HCT116 (cell line): ENCODE data around the gene EEFSEC. TPM values are rescaled to one million over a fixed set of nuclear protein-coding genes. Genes with fewer than 3 reads are reported as not detected.

Experiments
- ATAC-seq: fragments of 200-7000 bp; cut with Tn5 transposase; 2 replicates; pipeline ENCODE4 v1.9.1; 2020; ENCODE audit warnings: mild to moderate bottlenecking, moderate library complexity
- BruUV-seq: library from RNA; stranded (reverse); fragments of 400-500 nt; replicated peaks from 2 replicates; lab custom pipeline; 2021; lab: Mats Ljungman, UMichigan
- CTCF ChIA-PET: fragments of 300-600 bp; sonication (Branson Sonifier 250); formaldehyde crosslinking; loops from one replicate; lab custom pipeline; 2021; ENCODE audit warnings: antibody characterized with exemption; lab: Charles Lee
- POLR2A ChIA-PET: fragments of 300-600, 350-600 bp; sonication (Branson Sonifier 250); formaldehyde crosslinking; loops from one replicate; lab custom pipeline; 2021; ENCODE audit warnings: antibody characterized with exemption; lab: Charles Lee
- RAD21 ChIA-PET, 2 experiments: fragments of 300-600 bp; sonication (Branson Sonifier 250); formaldehyde crosslinking; loops; one replicate each; lab custom pipeline; 2023; ENCODE audit warnings: low total read pairs in 2 of 2; ENCODE audit not compliant: uncharacterized antibody in 2 of 2, unreplicated experiment in 2 of 2, low non-redundant PET in 1 of 2; lab: Charles Lee
- DNase-seq: peaks from one replicate; pipeline ENCODE4 v3.0.0-alpha.2; 2010; ENCODE audit warnings: low read depth, low spot score
- H2AFZ ChIP-seq: fragments of 200-600 bp; shearing (Covaris generic), sonication (generic); 2 replicates; pipeline ENCODE4 v1.6.1; 2017; ENCODE audit warnings: low read depth, mixed run types, mixed read lengths, antibody characterized with exemption, low read length; ENCODE audit not compliant: poor library complexity, severe bottlenecking
- H3K27ac ChIP-seq: 2 replicates; pipeline ENCODE4 v1.5.1; 2012; ENCODE audit warnings: low read depth, low read length
- H3K27me3 ChIP-seq: fragments of 200-600 bp; sonication (generic); 2 replicates; pipeline ENCODE4 v1.6.1; 2016; ENCODE audit warnings: mixed run types, low read length, mixed read lengths; ENCODE audit not compliant: insufficient read depth
- H3K36me3 ChIP-seq, 2 experiments: fragments of 200-500 bp in 1 of 2; fragments of 200-600 bp in 1 of 2; sonication (Bioruptor generic) in 1 of 2; sonication (generic) in 1 of 2; 2 replicates each; pipeline versions ENCODE4 v1.5.1 to v1.6.1; 2014 to 2016; ENCODE audit warnings: low read length in 2 of 2, inconsistent platforms in 1 of 2, mixed read lengths in 1 of 2, mixed run types in 1 of 2; ENCODE audit not compliant: insufficient read depth in 2 of 2, control insufficient read depth in 1 of 2
- H3K4me1 ChIP-seq, 2 experiments: fragments of 200-600 bp in 1 of 2; sonication (generic) in 1 of 2; 2 replicates each; pipeline versions ENCODE4 v1.5.1 to v1.6.1; 2012 to 2017; ENCODE audit warnings: low read length in 2 of 2, inconsistent platforms in 1 of 2, mild to moderate bottlenecking in 1 of 2, mixed read lengths in 1 of 2, mixed run types in 1 of 2, moderate library complexity in 1 of 2; ENCODE audit not compliant: insufficient read depth in 2 of 2, control insufficient read depth in 1 of 2
- H3K4me2 ChIP-seq: fragments of 200-600 bp; sonication (generic); 2 replicates; pipeline ENCODE4 v1.6.1; 2017; ENCODE audit warnings: mixed run types, low read length, mixed read lengths
- H3K4me3 ChIP-seq, 2 experiments: fragments of 200-600 bp in 1 of 2; sonication (generic) in 1 of 2; replicated peaks in 1 of 2; 2 replicates each; pipeline ENCODE4 v1.5.1; 2011 to 2016; ENCODE audit warnings: low read length in 2 of 2, control low read depth in 1 of 2, low read depth in 1 of 2, mild to moderate bottlenecking in 1 of 2, mixed read lengths in 1 of 2, mixed run types in 1 of 2
- H3K79me2 ChIP-seq: fragments of 200-600 bp; sonication (generic); 2 replicates; pipeline ENCODE4 v1.6.1; 2017; ENCODE audit warnings: mild to moderate bottlenecking, mixed run types, low read length, moderate library complexity, mixed read lengths; ENCODE audit not compliant: insufficient read depth
- H3K9ac ChIP-seq: fragments of 200-600 bp; sonication (generic); 2 replicates; pipeline ENCODE4 v1.6.1; 2016; ENCODE audit warnings: low read length, mixed read lengths
- H3K9me2 ChIP-seq: fragments of 200-600 bp; sonication (generic), shearing (Covaris generic); 2 replicates; pipeline ENCODE4 v1.6.1; 2017; ENCODE audit warnings: mixed run types, mild to moderate bottlenecking, moderate library complexity; ENCODE audit not compliant: insufficient read depth
- H3K9me3 ChIP-seq, 2 experiments: fragments of 200-500 bp in 1 of 2; fragments of 200-600 bp in 1 of 2; sonication (Bioruptor generic) in 1 of 2; sonication (generic) in 1 of 2; 2 replicates each; pipeline ENCODE4 v1.6.1; 2014 to 2017; ENCODE audit warnings: low read length in 2 of 2, mixed read lengths in 2 of 2, inconsistent platforms in 1 of 2, low read depth in 1 of 2, mild to moderate bottlenecking in 1 of 2, mixed run types in 1 of 2, moderate library complexity in 1 of 2; ENCODE audit not compliant: control insufficient read depth in 1 of 2, insufficient read depth in 1 of 2
- H4K20me1 ChIP-seq: fragments of 200-600 bp; sonication (generic), shearing (Covaris generic); 2 replicates; pipeline ENCODE4 v1.6.1; 2017; ENCODE audit warnings: mixed run types, mild to moderate bottlenecking, moderate library complexity; ENCODE audit not compliant: insufficient read depth
- CBX3 ChIP-seq: IDR thresholded peaks from 2 replicates; pipeline ENCODE4 v1.6.1; 2012; ENCODE audit warnings: low read depth
- CTCF ChIP-seq, 3 experiments: fragments of 200-600 bp in 1 of 3; sonication (generic) in 1 of 3; IDR thresholded peaks in 2 of 3; conservative IDR thresholded peaks in 1 of 3; 2 replicates each; pipeline ENCODE4 v1.5.1; 2012 to 2017; ENCODE audit warnings: low read depth in 2 of 3, low read length in 2 of 3, antibody characterized with exemption in 1 of 3, borderline replicate concordance in 1 of 3, control low read depth in 1 of 3, mild to moderate bottlenecking in 1 of 3, mixed read lengths in 1 of 3, mixed run types in 1 of 3, moderate library complexity in 1 of 3; ENCODE audit not compliant: insufficient read depth in 1 of 3
- EGR1 ChIP-seq: IDR thresholded peaks from 2 replicates; pipeline ENCODE4 v1.6.1; 2012; ENCODE audit warnings: low read depth
- EZH2phosphoT487 ChIP-seq: fragments of 200-600 bp; IDR thresholded peaks from 2 replicates; pipeline ENCODE4 v1.6.1; 2018; ENCODE audit warnings: antibody characterized with exemption, borderline replicate concordance
- JUND ChIP-seq: IDR thresholded peaks from 2 replicates; pipeline ENCODE4 v1.6.1; 2012
- POLR2AphosphoS5 ChIP-seq: IDR thresholded peaks from 2 replicates; pipeline ENCODE4 v1.6.1; 2011; ENCODE audit warnings: mild to moderate bottlenecking, low read depth, low read length, moderate library complexity
- RAD21 ChIP-seq: IDR thresholded peaks from 2 replicates; pipeline ENCODE4 v1.6.1; 2012; ENCODE audit warnings: low read depth, mild to moderate bottlenecking
- SIN3A ChIP-seq: IDR thresholded peaks from 2 replicates; pipeline ENCODE4 v1.6.1; 2012; ENCODE audit warnings: low read depth
- YY1 ChIP-seq: IDR thresholded peaks from 2 replicates; pipeline ENCODE4 v1.6.1; 2011; ENCODE audit warnings: low read length, low read depth, moderate library complexity, mild to moderate bottlenecking; ENCODE audit not compliant: insufficient replicate concordance; ENCODE audit errors: extremely low read depth
- intact Hi-C: fragments of 100-400 bp; cut with micrococcal nuclease; formaldehyde crosslinking; loops from 2 replicates; pipeline ENCODE4 v1.10.0; 2022
- total RNA-seq: library from RNA; stranded (reverse); gene quantifications from one replicate; pipeline ENCODE4 v1.2.1, GENCODE V29; 2021; ENCODE audit not compliant: unreplicated experiment
- TF ChIP-seq, protein P1 (sequence below): IDR thresholded peaks from 2 replicates; pipeline ENCODE4 v1.6.1; 2012
- TF ChIP-seq, protein P2 (sequence below): IDR thresholded peaks from 2 replicates; pipeline ENCODE4 v1.6.1; 2012

Gene EEFSEC
- total RNA-seq, 1 experiment from 2014 or later: 16.1 TPM

DNA sequence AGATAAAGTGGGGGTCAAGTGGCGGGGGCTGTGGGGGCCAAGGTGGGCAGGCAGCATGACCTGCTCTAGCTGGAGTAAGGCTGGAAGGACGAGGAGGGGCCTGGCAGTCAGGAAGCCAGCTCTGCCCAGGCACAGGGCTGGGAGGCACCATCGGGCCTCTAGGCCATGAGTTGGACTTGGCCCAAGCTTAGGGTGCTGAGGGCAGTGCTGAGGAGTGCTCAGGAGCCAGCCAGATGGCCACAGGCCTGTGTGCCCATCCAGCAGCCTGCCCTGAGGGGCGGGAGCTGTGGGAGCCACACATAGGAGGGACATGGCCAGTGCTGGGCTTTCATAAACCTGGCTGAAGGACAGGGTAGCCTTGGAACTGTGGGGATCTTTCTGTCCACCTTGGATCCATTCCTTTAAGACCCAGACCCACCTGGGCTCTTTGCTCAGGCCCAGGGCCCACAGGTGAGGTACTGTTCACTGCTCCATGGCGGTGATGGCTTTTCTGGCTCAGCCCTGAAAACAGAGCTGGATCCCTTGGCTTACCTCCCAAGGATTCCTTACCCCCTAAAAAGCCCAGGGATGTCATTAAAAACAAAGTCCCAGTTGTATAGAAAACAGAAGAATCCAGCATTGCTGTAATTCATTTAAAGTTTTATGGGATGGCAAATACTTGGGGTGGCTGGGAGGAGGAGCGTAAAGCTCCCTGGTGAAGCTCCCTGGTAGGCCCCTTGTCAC is 176.4 kb downstream of the EEFSEC start:
- ChIA-PET RAD21 (no interaction called here), CTCF (no interaction called here), POLR2A (no interaction called here)
- Histone ChIP-seq H3K4me1 (no peaks in the 10 kb centered on the region), H3K79me2 (no peaks in the 10 kb centered on the region), H3K27me3 (no peaks in the 10 kb centered on the region), H2AFZ (no peak overlapping the region), H3K4me3 (no peak overlapping the region), H3K9ac (no peak overlapping the region), H4K20me1 (no peaks in the 10 kb centered on the region), H3K4me2 (no peak overlapping the region), H3K9me2 (no peaks in the 10 kb centered on the region), H3K9me3 (no peaks in the 10 kb centered on the region), H3K27ac (no peak overlapping the region), H3K36me3 (no peaks in the 10 kb centered on the region)
- BruUV-seq: no TSS peak
- intact Hi-C loops: no loop called here
- no peak for DNase-seq
- ATAC-seq: no peak
- TF ChIP-seq SIN3A: no peak
- TF ChIP-seq, protein P1, sequence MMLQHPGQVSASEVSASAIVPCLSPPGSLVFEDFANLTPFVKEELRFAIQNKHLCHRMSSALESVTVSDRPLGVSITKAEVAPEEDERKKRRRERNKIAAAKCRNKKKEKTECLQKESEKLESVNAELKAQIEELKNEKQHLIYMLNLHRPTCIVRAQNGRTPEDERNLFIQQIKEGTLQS: no peak

- H3K9me3 ChIP-seq: no peaks in the 10 kb centered on the region
- no peak overlapping the region for H3K4me3 ChIP-seq
- H3K79me2 ChIP-seq: no peaks in the 10 kb centered on the region
- ChIA-PET CTCF (no interaction called here), RAD21 (no interaction called here)
- H3K9me2 ChIP-seq: no peaks in the 10 kb centered on the region
- no peaks in the 10 kb centered on the region for H3K27me3 ChIP-seq
- BruUV-seq: no TSS peak
- H3K4me2 ChIP-seq: no peak overlapping the region
- H3K27ac ChIP-seq: no peak overlapping the region
- no peak overlapping the region for H2AFZ ChIP-seq
- no peak for TF ChIP-seq EGR1
- no peak for TF ChIP-seq POLR2AphosphoS5
- no peak for TF ChIP-seq CBX3
- TF ChIP-seq, protein P2, sequence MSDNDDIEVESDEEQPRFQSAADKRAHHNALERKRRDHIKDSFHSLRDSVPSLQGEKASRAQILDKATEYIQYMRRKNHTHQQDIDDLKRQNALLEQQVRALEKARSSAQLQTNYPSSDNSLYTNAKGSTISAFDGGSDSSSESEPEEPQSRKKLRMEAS: no peak
- TF ChIP-seq, protein P1: no peak
- no peak for TF ChIP-seq SIN3A
- no peak for TF ChIP-seq EZH2phosphoT487
- no peak for TF ChIP-seq RAD21
- no peak for TF ChIP-seq CTCF (IDR thresholded peaks at IDR 0.05 in 2 of 3, conservative IDR thresholded peaks at IDR 0.05 in 1 of 3; ENCODE audit: borderline replicate concordance in 1 of 3, insufficient read depth in 1 of 3, low read depth in 2 of 3, low read length in 2 of 3)
- no peak for TF ChIP-seq YY1
- TF ChIP-seq JUND: no peak
- TF ChIP-seq, all 23 proteins: peak for 0
- POLR2A ChIA-PET: no interaction called here
- intact Hi-C loops: no loop called here
- DNase-seq: no peak
- Histone ChIP-seq H4K20me1 (no peaks in the 10 kb centered on the region), H3K36me3 (no peaks in the 10 kb centered on the region), H3K9ac (no peak overlapping the region), H3K4me1 (peaks cover under 1 to 2% of the 10 kb centered on the region in 2 experiments; a peak in 2 of 4 replicates)
- ATAC-seq: peak; percentile 36; the same call in 1 of the 2 replicates
These were observed 177.0 kb downstream of the EEFSEC start for GRCh38 chr3:128330214-128330842.
